Stimulated activated CD8-positive, alpha-beta memory T cell treated with anti-CD3 and anti-CD28 coated beads, Interleukin-7, amount 100 ng/mL, for 48 hours (primary cell): ENCODE results near the gene PEMT.
"Not testable (repeated sequence)": the region's sequence is repeated elsewhere in the genome, so short reads cannot be mapped to it uniquely, and the experiment has no call there.

ENCODE experiments used
- DNase-seq, 2 donors: peaks; one replicate each; pipeline ENCODE4 v3.0.0-alpha.2; 2020; ENCODE audit warnings: low read depth in 1 of 2; ENCODE audit errors: extremely low read depth in 1 of 2

Gene PEMT, protein sequence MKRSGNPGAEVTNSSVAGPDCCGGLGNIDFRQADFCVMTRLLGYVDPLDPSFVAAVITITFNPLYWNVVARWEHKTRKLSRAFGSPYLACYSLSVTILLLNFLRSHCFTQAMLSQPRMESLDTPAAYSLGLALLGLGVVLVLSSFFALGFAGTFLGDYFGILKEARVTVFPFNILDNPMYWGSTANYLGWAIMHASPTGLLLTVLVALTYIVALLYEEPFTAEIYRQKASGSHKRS

DNA sequence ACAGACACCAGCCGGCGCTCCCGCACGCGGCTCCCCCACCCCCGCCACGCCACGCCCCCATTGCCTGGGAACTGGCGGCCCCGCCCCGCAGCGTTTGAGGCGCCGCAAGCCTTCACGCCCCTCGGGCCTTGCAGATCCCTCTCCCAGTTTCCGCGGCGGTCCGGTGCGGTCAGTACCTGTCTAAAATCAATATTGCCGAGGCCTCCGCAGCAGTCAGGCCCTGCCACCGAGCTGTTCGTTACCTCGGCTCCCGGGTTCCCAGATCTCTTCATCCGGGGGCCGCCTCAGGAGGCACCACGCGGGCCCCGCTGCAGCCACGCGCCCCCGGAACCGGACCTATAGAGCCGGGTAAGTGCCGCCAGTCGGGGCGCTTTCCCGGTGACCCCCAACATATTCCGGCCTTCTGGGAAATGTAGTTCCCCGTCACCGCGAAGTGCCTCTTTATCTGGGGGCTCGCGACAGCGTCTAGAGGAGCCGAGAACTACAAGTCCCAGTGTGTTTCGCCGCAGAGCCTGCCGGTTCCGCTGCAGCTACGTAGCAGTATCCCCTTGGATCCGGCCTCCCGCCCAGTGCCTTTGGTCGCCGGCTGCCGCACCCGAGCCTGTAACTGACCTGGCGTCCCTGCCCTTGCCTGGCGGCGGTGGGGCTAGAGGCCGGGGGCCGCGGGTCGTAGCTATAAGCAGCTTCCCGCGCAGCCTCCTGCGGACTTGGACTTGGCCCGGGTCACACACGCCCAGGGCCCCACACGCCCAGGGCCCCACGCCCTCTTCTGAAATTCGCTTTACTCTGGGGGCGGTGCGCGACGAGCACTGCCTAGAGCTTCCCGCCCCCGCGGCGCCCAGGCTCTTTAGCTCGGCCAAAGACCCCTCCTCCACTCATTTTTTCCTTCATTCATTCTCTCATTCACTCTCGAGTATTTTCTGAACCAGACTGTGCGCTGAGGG lies at the start of gene PEMT:
Gene PEMT, minus strand, starts transcription at position 354 of the 944 bp plus-strand sequence. Its CDS starts 82 bp downstream, at position 272.
- peak; percentile 82 to 94 for DNase-seq

GRCh38 chr17:17639661-17640270 lies 48.3 kb upstream of the PEMT start:
- not testable (repeated sequence) for DNase-seq

DNA sequence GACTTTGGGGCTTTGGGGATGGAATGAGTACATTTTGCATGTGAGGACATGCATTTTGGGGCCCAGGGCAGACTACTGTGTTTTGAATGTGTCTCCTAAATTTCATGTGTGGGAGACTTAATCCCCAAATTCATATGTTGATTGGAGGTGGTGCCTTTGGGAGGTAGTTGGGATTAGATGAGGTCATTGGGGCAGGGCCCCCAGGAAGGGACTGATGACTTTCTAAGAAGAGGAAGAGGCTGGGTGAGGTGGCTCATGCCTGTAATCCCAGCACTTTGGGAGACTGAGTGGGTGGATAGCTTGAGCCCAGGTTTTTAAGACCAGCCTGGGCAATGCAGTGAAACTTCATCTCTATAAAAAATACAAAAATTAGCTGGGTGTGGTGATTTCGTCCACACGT lies 47.0 kb upstream of the PEMT start:
- DNase-seq, result no peak

DNA sequence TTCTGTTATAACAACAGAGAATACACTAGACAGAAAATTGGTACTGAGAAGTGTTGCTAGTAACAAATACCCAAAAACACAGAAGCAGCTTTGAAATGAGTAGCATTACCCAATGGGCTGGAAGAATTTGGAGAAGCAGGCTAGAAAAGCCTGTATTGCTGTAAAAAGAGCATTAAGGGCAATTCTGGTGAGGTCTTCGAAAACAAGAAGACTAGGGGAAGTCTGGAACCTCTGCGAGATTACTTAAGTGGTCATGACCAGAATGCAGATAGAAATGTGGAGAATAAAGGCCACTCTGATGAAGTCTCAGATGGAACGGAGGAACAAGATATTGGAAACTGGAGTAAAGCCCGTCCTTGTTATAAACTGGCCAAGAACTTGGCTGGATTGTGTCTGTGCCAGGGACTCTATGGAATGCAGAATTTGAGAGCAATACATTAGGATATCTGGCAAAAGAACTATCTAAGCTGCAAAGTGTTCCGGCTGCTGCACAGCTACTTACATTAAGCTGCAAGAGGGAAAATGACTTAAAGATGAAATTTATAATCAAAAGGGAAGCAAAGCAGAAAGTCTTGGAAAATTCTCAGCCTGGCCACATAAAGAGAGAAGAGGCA lies 44.9 kb upstream of the PEMT start:
- DNase-seq, result no peak

GRCh38 chr17:17635537-17636271 lies 44.2 kb upstream of the PEMT start:
- not testable (repeated sequence) for DNase-seq

- no peak for DNase-seq
Observed at GRCh38 chr17:17635126-17635525, 43.6 kb upstream of the PEMT start.

GRCh38 chr17:17633310-17633709 lies 41.8 kb upstream of the PEMT start:
- DNase-seq, result no peak

DNA sequence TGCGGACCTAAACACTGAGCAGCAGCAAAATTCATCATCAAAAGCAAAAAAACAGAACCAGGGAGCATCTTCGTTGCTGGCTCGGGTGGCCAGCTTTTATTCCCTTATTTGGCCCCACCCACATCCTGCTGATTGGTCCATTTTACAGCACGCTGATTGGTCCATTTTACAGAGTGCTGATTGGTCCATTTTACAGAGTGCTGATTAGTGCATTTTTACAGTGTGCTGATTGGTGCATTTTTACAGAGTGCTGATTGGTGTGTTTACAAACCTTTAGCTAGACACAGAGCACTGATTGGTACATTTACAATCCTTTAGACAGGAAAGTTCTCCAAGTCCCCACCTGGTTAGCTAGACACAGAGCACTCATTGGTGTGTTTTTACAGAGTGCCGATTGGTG lies 41.2 kb upstream of the PEMT start:
- not testable (repeated sequence) for DNase-seq

- peak; percentile 0 to 5 for DNase-seq
Observed at GRCh38 chr17:17628388-17629008, 37.0 kb upstream of the PEMT start.

DNA sequence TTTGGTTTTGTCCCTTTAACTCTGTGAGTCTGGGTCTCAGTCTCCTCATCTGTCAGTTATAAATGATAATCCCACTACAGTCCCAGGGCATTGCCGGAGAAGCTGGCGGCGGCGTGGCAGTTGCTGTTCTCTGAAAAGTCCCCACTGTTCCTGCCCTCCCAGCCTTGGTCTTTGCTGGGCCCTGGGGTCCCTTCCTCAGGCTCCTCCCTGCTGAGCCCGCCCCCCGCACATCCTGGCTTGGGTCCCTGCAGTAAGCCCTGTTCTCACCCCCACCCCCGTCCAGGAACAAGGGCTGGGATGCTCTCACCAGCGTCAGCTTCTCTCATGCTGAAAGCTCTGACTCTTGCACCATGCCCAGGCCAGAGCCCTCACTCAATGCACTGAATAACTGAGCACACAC lies 35.3 kb upstream of the PEMT start:
- no peak for DNase-seq

GRCh38 chr17:17626151-17626805 lies 34.8 kb upstream of the PEMT start:
- DNase-seq, result no peak

DNA sequence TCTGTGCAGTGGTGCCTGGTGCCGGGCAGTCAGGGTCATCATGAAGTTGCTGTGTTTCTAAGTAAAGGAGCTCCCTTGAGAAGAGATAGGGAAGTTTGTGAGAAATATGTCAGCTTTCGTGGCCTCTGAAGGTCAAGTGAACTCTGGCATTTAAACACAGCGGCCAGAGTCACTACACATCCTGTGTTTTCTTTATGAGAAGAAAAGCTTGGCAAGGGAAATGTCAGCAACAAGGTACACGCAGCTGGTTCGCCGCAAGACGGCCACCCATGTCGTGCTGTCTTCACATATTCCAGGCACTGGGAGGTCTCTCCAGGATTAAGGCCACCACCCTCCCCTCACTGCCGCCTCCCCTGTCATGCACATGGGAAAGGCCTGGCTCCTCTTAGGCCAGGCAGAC lies 33.2 kb upstream of the PEMT start:
- DNase-seq, result no peak

DNA sequence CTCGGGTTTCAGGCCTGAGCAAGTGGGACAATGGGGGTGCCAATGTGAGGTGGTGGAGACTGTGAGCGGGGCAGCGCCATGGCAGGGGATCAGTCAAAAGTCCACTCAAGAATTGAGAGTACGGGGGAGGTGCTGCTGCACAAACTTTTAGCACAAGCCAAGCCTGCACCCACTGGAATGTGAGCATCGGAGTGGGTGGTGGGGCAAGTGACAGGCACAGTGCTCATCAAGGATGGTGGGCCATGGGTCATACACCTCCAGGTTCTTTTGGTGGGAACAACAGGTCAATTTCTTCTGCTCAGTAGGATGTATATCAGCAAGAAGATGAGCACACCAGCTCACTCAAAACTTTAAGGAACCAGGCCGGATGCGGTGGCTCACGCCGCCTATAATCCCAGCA lies 32.4 kb upstream of the PEMT start:
- no peak for DNase-seq

DNA sequence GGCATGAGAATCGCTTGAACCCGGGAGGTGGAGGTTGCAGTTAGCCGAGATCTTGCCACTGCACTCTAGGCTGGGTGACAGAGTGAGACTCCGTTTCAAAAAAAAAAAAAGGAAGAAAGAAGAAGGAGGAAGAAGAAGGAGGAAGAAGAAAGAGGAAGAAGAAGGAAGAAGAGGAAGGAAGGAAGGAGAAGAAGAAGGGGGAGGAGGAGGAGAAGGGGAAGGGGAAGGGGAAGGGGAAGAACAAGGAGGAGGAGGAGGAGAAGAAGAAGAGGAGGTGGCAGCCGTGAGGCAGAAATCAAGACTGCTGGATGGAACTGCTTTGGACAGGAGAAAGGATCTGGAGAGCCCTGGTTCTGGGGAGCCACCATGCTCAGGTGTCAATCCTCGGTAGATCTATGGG lies 29.7 kb upstream of the PEMT start:
- no peak for DNase-seq

- DNase-seq, result peak; percentile 1 to 32
Observed at GRCh38 chr17:17613708-17614114, 22.2 kb upstream of the PEMT start.

DNA sequence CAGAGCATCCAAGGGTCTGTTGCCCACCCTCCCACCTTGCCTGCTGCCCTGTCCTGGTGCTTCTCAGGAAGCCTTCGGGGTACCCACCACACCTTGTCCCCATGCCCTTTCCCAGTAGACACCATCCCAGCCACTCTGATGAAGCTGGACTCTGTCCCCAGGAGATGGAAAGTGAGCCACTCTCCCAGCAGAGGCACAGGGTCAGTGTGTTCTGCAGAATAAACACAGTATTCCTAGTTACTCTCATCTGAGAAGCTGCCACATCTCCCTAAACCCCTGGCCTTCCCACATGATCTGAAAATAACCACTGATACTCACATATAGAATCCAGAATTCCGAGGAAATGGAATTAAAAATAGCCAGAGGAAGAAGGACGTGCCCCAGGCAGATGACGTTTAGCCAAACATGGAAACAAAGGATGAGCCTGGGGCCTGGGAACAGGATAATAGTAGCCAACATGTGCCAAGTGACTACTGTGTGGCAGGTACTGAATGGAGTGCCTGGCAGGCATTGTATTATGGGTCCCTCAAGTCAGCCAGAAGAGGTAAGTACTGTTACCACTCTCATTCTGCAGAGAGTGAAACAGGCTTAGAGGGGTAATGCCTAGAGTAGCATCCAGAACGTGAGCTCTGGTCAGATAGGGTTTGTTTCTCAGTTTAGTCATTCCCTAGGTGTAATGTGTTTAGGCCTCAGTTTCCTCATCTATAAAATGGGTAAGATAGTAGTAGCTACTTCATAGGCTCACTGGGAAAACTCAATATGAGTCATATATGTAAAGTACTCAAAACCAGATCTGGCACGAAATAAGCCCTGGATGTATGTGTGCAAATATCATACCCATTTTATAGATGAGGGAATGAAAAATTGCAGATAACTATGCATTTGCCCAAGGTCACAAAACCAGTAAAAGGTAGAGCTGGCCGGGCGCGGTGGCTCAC lies 20.8 kb upstream of the PEMT start:
- DNase-seq, result no peak

DNA sequence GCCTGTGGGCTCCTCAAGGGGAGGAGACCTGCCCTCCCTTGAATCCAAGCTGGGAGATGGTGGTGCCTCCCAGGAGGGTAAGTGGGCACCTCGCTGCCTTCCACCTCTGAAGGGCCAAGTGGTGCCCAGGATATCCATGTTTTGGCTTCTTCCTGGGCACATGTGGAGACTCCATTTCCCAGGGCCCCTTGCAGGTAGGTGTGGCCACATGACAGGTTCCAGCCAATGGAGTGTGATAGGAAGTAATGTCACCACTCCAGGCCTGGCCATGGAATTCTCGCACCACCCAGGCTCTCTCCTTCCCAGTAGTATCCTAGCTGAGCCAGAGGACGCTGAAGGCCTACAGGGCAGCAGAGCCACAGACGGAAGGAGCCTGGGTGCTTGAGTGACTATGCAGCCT lies 17.6 kb upstream of the PEMT start:
- DNase-seq, result no peak

GRCh38 chr17:17606416-17607000 lies 15.0 kb upstream of the PEMT start:
- DNase-seq, result no peak
